ENCODE results near the gene LHX6.

The LHX6 gene

DNA sequence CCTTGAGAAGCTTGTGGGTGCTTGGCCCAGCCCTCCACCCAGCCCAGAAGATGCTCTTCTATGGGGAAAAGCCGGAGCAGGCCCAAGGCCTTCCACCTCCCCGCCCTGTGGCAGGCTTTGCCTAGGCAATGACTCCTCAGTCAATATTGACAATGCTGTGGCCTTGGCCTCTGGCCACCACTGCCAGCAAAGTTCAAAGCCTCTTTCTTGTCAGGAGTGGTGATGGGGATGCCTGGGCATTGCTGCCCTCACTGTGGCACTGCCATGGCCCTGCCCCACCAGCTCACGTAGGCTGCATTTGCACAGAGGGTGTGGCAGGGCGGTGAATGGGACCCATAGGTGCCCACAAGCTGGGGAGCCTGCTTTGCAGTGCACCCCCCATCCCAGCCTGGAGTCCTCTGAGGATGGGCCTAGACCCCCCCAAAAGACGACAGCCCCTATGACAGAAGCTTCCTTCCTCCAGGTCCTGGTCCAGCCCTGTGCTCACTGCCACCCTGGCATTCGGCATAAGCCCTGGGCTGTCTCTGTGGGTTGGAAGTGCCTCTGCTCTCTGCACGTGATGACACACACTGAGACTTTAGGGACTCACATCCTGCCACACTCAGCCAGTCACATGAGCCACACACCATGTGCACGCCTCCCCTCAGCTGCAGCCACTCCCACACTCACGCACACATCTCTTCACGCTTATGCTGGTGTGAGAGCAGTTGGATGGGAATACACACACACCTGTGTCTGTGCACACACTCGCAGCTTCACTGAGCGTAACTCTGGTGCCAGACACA, 38.0 kb downstream of the LHX6 start:
- no peak for DNase-seq

DNA sequence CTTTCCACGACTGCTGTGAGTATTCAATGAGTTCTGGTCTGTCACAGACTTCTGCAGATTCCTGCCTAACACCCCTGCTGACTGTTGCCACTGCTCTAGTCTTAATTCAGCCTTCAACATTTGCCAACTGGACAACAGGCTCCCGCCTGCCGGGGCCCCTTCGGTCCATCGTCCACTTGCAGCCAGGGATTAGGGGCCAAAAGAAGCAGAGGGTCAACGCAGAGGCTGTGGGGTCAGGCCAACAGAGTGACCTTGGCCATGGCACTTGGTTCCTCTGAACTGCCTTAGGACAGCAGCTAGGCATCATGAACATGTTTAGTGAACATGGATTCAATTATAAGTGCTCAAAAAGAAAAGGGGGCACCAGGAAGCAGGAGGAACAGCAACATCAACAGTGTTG, 40.4 kb downstream of the LHX6 start:
- no peak for DNase-seq

DNA sequence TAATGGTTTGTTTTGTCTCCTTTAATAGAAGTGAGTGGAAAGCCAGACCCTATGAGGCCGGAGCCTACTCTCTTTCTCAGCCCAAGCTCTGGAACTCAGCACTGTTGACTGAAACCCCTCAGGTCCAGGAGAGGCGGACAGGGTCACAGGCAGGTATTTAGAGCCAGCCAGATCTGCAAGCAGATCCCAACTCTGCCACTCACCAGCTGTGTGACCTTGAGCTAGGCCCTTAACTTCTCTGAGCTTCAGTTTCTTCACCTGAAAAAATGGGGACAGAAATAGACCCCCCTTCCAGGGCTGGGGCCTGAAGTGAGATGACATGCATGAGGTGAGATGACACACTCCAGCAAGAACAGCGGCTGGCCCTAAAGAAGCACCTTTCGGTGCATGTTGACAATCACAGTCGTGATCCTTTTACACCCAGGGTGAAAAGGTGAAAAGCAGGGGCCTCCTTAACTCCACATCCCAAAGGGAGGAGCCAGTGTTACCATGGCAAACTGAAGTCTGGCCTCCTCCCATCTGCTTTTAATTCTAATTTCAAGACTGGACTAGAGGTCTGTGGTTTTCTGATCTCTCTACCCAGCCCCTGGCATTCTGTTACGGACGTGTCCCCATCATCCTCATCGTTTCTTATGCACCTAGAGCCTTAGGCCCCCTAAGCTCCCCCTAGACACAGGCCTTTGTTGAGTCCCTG, 41.8 kb downstream of the LHX6 start:
- no peak for DNase-seq

DNA sequence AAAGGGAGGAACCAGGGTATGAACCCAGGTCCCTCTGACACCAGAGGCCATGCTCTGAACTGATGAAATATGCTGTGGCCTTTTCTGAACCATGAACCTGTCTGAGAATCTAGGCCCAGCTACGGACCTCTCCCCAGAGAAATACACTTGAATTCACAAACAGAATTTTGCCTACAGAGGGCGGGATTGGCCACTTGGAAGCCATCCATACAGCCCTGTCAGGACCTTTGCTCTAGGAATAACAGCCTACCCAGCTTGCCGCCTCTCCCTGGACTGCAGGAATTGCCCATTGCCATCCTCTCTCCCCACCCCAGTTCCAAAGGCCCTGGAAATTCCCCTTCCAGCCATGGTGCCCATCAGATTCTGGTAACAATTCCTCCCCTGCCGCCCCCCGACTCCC, 42.5 kb downstream of the LHX6 start:
- no peak for DNase-seq

DNA sequence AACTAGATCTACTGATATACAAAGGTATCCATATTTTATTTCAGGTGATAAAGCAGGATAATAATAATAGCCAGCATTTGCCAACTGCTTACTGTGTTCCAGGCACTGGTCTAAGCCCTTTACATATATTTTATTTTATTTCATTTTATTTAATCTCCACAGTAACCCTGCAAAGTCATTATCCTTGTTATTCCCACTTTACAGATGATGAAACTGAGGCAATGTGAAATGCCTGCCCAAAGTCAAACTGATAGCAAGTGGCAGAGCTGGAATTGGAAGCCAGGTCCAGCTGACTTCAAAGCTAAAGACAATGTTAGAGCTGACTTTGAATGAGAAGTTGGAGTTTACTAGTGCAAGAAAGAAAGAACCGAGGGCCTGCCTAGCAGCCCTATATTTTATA, 44.2 kb downstream of the LHX6 start:
- no peak for DNase-seq

DNA sequence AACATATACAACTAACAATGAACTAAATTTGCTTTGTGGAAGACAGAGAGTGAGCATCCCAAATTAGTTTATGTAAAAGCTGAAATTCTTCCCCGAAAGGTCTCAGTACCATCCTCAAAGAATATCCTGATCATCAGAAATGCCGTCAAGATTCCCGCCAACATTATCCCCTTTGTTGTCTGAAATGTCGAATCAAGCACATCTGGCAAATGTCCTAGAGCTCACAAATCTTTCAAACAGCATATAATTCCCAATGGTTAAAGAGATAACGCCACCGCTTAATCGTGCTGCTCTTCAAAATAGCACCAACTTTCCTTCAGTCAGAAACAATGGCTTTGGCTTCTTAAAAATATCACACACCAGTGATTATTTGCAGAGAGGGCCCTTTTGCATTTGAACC, 45.3 kb downstream of the LHX6 start:
- no peak for DNase-seq

DNA sequence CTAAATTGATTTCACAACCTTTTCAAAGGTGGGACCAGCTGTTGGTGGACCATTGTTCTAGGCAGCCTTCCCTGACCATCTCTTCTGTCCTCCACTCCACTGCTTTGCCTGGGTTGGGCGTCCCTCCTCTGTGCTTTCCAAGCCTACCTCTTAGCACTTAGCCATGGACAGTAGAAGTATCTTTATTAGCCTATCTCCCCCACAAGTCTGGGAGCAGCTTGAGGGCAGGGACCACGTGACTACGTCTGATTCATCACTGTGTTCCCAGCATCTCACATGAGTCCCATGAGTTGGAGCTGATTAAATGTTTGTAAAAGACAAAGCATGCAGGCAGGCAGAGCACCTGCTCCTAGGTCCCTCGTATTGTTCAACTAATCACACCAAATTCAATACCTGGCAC, 48.1 kb downstream of the LHX6 start:
- peak; percentile 38 for DNase-seq

DNA sequence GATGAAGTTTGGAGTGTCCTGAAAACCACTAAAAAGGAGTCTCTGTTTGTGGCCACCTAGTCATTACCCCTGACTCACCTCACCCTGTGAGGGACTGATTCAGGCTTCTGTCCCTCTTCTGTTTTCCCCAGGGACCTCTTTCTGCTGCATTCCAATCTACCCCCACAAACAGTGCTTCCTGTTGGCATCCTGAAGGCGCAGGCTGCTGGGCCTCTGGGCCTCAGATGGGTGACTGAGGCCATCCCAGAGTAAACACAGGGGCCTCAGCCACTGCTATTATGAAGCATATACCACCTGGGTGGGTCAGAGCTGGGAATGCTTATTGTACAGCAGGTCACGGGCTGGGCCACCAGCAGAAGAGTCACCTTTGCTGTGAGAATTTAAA, 49.1 kb downstream of the LHX6 start:
- no peak for DNase-seq

DNA sequence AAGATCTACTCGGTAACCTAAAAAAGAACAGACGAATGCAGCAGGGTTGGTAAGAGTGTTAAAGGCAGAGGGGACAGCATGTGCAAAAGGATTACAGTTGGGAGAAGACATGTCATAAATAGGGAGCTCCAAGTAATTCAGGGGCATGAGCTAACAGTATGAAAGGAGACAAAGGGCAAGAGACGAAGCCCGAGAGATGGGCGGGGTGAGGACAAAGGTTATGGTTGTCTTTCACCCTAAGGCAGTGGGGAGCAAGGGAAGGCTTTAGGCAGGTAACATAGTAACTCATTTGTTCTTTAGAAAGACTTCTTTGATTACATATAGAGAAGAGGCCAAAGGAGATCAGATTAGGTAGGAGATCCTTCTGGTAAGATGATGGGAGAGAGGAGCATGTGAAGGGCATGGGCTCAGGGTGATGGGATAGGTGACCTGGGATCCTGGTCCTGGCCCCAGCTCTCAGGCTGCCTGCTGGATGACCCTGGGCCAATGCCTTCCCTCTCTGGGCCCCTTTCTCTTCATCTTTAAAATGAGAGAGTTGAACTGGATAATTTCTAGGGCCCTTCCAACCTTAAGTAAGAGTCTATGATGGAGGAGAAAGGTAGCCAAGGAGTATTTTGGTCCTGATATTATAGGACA, 49.6 kb downstream of the LHX6 start:
- DNase-seq = no peak

DNA sequence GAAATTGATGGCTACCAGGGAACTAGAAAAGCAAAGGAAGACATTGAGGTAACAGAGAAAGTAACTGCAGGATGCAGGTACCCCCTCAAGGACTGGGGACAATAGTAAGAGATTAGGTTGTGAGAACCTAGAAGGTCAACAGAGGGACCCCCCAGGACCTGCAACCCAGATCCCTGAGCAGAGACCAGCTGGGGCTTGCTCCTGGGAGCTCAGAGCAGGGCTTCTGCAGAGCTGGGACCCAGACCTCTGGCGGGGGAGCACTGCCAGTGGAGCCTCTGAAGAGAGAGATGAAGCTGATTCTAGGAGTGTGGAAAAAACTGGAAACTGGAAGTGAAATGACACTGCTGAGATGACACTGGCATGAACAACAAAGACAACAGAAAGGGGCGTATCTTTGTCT, 51.8 kb downstream of the LHX6 start:
- no peak for DNase-seq

DNA sequence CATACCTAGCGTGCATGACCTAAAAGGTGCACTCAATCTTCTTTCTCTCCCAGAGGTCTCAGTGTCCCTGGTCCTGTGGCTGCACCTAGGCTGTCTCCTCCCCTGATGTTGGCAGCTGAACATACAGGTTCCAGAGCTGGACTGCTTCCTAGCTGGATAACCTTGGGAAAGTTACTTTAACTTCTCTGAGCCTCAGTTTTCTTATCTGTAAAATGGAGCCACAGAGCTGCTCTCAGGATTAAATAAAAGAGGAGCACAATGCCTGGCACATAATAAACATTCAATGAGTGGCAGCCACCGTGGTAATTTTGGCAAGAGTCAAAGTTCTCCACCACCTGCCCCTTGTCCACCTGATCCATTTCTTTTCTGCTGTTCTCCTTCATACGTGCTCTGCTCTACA, 55.1 kb downstream of the LHX6 start:
- no peak for DNase-seq

DNA sequence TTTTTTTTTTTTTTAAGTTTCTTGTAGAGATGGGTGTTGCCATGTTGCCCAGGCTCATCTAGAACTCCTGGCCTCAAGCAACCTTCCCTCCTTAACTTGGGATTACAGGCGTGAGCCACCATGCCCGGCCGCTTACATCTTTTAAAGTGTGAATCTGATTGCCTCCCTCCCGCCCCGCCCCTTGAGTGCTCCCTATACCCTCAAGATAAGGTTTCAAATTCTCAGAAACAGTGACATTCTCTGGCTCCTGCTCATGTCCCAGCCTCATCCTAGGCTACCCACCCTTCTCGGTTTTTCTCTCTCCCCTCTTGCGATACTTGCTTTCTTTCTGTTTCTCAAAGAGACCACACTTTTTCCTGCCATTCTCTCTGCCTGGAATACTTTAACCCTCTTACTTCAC, 56.6 kb downstream of the LHX6 start:
- peak; percentile 60 for DNase-seq

DNA sequence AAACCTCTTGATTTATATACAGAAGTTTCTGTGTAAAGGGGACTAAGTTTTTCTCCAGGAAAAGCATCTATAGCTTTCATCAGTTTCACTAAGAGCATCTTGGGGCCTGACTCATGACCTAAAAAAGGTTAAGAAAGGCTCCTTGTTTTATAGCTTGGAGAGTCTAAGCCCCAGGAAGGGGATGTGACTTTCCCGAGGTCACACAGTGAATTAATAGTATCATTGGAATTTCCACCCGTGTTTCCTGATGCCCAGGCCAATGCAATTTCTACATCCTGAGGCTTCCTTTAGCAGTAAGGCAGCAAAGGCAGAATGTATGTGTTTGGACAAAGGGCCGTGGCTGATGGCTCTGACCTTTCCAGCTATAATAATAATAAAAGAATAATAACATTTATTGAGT, 60.4 kb downstream of the LHX6 start:
- no peak for DNase-seq

DNA sequence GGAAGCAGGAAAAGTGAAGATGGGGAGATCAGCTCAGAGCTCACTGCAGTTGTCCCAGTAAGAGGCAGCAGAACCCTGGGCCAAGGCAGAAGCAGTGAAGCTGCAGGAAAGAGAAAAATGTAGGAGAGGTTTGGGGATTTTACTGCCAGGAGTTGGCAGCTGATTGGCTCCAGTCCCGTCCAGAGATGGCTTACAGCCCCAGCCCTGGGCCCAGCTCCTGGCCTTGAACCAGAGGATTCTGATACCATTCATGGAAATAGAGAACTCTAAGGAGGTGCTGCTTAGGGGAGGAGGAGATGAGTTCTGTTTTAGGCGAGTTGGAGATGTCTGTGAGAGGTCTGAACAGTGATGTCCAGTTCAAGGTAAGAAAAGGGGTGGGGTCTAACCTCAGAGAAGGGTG, 64.5 kb downstream of the LHX6 start:
- DNase-seq = no peak

DNA sequence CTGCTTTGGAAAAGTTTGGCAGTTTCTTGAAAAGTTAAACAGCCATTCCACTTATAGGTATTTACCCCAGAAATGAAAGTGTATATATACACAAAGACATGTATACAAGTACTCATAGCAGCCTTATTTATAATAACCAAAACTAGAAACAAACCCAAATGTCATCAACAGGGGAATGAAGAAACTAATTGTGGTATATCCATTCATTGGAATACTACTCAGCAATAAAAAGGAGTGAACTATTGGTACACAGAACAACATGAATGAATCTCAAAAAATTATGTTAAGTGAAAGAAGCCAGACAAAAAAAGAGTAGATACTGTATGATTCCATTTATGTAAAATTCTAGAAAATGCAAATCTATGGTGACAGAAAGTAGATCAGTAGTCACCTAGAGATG, 66.3 kb downstream of the LHX6 start:
- DNase-seq = no peak

DNA sequence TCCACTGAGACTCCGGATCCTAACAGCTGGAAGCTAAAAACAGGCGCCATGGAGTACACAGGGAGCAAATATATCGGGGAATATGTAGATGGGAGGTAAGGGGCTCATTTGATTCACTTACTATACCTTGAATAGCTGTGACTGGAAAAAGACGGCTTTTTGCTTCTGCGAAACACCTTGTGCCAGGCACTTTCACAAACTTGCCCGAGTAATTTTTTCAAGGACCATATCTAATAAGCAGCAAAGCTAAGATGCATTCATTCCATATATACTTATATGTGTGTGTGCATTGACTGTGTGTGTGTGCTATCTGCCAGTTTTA, 68.9 kb downstream of the LHX6 start:
- DNase-seq = no peak

DNA sequence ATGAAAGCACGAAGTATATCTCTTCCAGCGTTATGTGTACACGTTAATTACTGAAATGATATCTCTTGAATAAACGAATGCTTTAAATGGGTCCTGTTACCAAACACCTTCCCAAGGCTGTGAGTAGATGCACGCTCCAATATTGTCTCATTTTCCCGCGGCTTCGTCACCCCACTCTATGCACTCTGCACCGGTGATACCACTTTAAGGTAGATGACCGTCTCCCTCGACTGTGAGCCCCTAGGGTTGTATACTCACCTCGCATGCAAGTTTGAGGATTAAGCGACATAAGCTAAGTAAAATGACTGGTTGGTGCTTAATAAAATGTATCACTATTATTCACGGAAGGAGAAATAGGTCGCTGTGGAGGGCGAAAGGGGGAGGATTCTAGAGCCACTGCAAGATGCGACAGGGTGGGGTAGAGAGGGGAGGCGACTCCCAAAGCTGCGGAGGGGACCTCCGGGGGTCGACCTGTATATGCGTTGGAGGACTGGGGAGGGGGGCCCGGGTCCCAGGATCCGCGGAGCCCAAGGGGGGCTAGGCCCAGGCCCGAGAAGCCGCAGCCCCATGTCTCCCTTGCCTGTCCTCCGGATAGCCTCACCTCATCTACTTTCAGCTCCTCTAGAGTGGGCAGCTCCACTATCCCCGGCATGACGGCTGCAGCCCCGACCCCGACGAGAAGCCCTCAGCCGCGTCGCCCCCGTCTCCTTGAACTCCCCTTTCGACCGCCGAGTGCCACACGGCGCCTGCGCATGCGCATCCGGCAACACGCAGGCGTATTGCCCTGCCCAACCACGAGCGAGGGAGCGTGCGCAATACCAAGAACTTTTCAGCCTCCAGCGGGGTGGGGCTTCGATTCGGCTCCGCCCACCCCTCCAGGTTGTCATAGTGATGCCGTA, 69.5 kb downstream of the LHX6 start, which contains the start of the genes MORN5 and NDUFA8:
MORN5 (plus strand) TSS at position 883 of the 899 bp plus-strand sequence. CDS start 65 bp downstream, outside the sequence.
NDUFA8 (minus strand) TSS at position 754 of the 899 bp plus-strand sequence; CDS start at position 652, 102 bp downstream.
- DNase-seq = peak; percentile 99

DNA sequence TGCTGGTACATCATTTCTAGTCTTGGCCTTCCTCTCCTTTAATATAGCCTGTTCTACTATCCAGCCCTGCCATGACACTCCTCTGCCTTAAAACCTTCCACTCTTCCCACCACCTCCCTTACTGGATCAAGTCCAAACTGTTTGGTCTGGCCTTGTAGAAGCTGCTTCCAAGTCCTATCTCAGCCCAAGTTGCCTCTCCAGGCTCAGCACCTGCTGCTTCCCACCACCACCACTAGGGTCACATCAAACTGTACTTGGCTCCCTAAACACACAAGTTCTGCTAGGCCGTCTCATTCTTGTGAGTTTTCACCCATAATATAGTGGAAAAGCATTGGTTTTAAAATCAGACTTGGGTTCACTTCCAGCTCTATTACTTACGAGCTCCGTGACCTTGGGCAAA, 70.6 kb downstream of the LHX6 start:
- DNase-seq = peak; percentile 88

DNA sequence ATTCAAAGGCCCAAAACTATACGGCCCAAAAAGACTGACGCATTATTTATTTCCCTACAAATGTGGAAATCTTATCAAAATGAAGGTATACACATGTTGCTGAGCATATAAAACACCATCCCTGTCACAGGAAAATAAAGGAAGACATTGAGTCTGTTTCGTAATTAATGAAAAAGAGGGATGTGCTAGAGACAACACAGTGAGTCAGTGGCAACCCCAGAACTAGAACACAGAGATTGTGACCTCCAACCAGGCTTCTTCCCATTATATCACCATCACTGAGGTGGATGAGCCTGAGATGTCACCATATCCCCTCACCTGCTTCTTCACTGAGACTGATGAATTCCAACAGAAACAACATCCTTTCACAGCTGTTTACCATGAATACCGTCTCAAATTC, 73.0 kb downstream of the LHX6 start:
- DNase-seq = no peak

Measured in hematopoietic multipotent progenitor cell treated with erythropoietin and hydrocortisone succinate and interleukin-3 and kit ligand, for 6 days (in vitro differentiated cells).